ENCODE measurements around the gene BCL2.

DNA sequence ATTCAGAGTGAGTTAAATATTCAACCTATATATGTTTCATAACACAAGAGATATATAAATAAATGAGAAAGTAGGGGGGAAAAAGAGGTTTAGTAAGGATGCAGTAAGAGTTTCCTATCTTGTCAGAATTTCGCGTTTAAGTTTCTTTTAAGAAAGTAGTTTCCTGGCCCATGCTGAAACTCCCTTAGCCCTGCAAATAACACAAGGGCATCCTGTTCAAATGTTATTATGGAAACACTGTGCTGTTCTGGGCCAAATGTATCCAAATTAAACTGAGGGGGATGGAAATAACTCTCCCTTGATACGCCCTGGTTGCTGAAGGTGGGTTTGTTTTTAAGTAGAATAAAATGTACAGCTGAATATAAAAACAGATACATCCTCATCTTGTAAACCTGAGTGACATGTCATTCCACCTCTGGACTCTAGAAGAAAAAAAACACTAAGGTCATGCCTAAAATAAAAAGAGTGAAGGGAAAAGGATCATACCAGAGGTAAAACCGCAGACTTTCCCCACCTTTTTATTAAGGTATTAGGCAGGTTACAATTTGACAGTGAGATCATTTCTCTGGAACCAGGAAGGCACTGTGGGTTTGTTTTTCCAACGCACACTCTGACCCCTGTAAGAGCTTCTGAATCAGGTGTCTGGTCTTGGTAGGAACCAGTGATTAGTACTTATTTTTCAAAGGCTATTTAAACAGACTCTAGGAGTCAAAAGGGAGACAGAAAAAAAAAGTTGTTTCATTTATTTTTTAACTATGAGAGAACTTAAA, 16.7 kb downstream of the BCL2 start:
- TF ChIP-seq CTCF (conservative IDR thresholded peaks at IDR 0.05) (no peak), ZFX (IDR thresholded peaks at IDR 0.05) (no peak)

Measured in C4-2B (cell line).